Hepatocyte (in vitro differentiated cells): ENCODE data around the gene LPAR2. TPM values are rescaled to one million over a fixed set of nuclear protein-coding genes. Genes with fewer than 3 reads are reported as not detected.

ENCODE experiments used
- DNase-seq: peaks from one replicate; pipeline ENCODE4 v3.0.0-alpha.2; 2016; ENCODE audit warnings: low spot score
- H2AFZ ChIP-seq: fragments of 200-600 bp; sonication (generic); 2 replicates; pipeline ENCODE4 v1.6.0; 2016; ENCODE audit warnings: antibody characterized with exemption, mild to moderate bottlenecking
- H3K27ac ChIP-seq: fragments of 200-600 bp; sonication (generic); 2 replicates; pipeline ENCODE4 v1.5.1; 2016; ENCODE audit warnings: mild to moderate bottlenecking
- H3K27me3 ChIP-seq: fragments of 200-600 bp; sonication (generic); 2 replicates; pipeline ENCODE4 v1.6.1; 2016
- H3K36me3 ChIP-seq: fragments of 200-600 bp; sonication (generic); replicated peaks from 2 replicates; pipeline ENCODE4 v1.5.1; 2016; ENCODE audit warnings: low read depth; ENCODE audit not compliant: insufficient read depth
- H3K4me1 ChIP-seq: fragments of 200-600 bp; sonication (generic); 2 replicates; pipeline ENCODE4 v1.5.1; 2016; ENCODE audit warnings: mild to moderate bottlenecking, moderate library complexity; ENCODE audit not compliant: insufficient read depth
- H3K4me2 ChIP-seq: fragments of 200-600 bp; sonication (generic); 2 replicates; pipeline ENCODE4 v1.6.0; 2016
- H3K4me3 ChIP-seq: fragments of 200-600 bp; sonication (generic); 2 replicates; pipeline ENCODE4 v1.5.1; 2016; ENCODE audit warnings: mild to moderate bottlenecking
- H3K79me2 ChIP-seq: fragments of 200-600 bp; sonication (generic); 2 replicates; pipeline ENCODE4 v1.6.0; 2017; ENCODE audit warnings: mild to moderate bottlenecking
- H3K9me2 ChIP-seq: fragments of 200-600 bp; sonication (generic); replicated peaks from 2 replicates; pipeline ENCODE4 v1.6.0; 2017; ENCODE audit warnings: mild to moderate bottlenecking; ENCODE audit not compliant: insufficient read depth
- H3K9me3 ChIP-seq: fragments of 200-600 bp; sonication (generic); 2 replicates; pipeline ENCODE4 v1.5.1; 2016; ENCODE audit warnings: low read depth, mild to moderate bottlenecking
- H4K20me1 ChIP-seq: fragments of 200-600 bp; sonication (generic); 2 replicates; pipeline ENCODE4 v1.6.0; 2016; ENCODE audit warnings: mild to moderate bottlenecking; ENCODE audit not compliant: insufficient read depth, poor library complexity, severe bottlenecking
- EZH2 ChIP-seq: fragments of 200-600 bp; sonication (generic); IDR thresholded peaks from 2 replicates; pipeline ENCODE4 v1.6.1; 2016; ENCODE audit warnings: antibody characterized with exemption, mild to moderate bottlenecking, borderline replicate concordance
- EZH2phosphoT487 ChIP-seq: fragments of 200-600 bp; sonication (generic); IDR thresholded peaks from one replicate; pipeline ENCODE4 v1.6.1; 2018; ENCODE audit warnings: antibody characterized with exemption, mild to moderate bottlenecking, low read depth, moderate library complexity; ENCODE audit not compliant: unreplicated experiment, severe bottlenecking
- WGBS: methylation state at CpG from one replicate; pipeline ENCODE4 v1.1.6; 2016; ENCODE audit warnings: low lambda C conversion rate; ENCODE audit errors: missing lambda C conversion rate; 5-methylcytosine and 5-hydroxymethylcytosine counted together
- polyA plus RNA-seq: library from polyadenylated mRNA; unstranded; fragments of >200 nt; fragmentation: Nextera tagmentation; extraction: Ambion mirVana; gene quantifications from 2 replicates; pipeline ENCODE4 v1.2.1, GENCODE V29; 2016
- total RNA-seq: library from RNA; depleted of rRNA; stranded (reverse); fragments of >200 nt; gene quantifications from 2 replicates; pipeline ENCODE4 v1.2.3, GENCODE V29; 2014
- TF ChIP-seq, protein P1 (sequence below): fragments of 200-600 bp; sonication (generic); IDR thresholded peaks from 2 replicates; pipeline ENCODE4 v1.5.1; 2016; ENCODE audit warnings: antibody characterized with exemption, mild to moderate bottlenecking; ENCODE audit not compliant: poor library complexity

The LPAR2 gene
- total and polyA plus RNA-seq, 2 experiments from 2014 or later: 20.1 to 33.1 TPM

DNA sequence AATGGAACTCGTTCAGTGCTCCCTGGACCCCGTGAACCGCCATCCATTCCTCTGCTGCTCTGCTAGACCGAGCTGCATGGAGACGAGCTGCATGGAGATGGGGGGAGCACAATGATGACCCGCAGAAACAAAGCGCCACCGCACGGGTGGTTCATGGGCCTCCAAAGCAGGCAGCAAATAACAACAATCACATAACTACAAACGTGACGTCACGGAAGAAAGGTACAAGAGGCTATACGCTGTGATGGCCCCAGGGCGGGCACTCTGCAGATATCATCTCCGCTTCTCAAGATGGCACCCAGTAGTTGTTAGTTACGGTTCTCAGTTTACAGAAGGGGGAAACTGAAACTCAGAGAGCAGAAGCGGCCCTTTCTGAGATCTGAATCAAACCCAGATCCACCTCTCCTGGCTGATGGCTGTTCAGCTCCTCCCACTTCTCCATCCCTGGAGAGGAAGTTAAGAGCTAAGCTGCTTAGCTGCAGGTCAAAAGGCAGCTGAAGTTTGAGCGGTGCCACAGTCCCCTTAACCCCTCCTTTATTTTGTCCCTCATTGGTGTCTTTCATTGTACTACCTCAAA is 33.7 kb upstream of the LPAR2 start:
- Histone ChIP-seq H4K20me1 (peaks cover 17% of the 10 kb centered on the region), H3K4me3 (no peak overlapping the region), H3K9me2 (no peaks in the 10 kb centered on the region), H3K4me1 (peaks cover 11% of the 10 kb centered on the region), H3K79me2 (peaks cover 37% of the 10 kb centered on the region), H3K27me3 (no peaks in the 10 kb centered on the region), H3K9me3 (no peaks in the 10 kb centered on the region), H2AFZ (no peak overlapping the region), H3K27ac (no peak overlapping the region), H3K36me3 (no peaks in the 10 kb centered on the region), H3K4me2 (peak overlapping the region; percentile 95)
- DNase-seq: no peak
- 80% methylated on average over 18 of the region's 18 CpGs for WGBS
- TF ChIP-seq EZH2: no peak
- TF ChIP-seq, protein P1, sequence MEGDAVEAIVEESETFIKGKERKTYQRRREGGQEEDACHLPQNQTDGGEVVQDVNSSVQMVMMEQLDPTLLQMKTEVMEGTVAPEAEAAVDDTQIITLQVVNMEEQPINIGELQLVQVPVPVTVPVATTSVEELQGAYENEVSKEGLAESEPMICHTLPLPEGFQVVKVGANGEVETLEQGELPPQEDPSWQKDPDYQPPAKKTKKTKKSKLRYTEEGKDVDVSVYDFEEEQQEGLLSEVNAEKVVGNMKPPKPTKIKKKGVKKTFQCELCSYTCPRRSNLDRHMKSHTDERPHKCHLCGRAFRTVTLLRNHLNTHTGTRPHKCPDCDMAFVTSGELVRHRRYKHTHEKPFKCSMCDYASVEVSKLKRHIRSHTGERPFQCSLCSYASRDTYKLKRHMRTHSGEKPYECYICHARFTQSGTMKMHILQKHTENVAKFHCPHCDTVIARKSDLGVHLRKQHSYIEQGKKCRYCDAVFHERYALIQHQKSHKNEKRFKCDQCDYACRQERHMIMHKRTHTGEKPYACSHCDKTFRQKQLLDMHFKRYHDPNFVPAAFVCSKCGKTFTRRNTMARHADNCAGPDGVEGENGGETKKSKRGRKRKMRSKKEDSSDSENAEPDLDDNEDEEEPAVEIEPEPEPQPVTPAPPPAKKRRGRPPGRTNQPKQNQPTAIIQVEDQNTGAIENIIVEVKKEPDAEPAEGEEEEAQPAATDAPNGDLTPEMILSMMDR: no peak
- TF ChIP-seq EZH2phosphoT487: no peak

DNA sequence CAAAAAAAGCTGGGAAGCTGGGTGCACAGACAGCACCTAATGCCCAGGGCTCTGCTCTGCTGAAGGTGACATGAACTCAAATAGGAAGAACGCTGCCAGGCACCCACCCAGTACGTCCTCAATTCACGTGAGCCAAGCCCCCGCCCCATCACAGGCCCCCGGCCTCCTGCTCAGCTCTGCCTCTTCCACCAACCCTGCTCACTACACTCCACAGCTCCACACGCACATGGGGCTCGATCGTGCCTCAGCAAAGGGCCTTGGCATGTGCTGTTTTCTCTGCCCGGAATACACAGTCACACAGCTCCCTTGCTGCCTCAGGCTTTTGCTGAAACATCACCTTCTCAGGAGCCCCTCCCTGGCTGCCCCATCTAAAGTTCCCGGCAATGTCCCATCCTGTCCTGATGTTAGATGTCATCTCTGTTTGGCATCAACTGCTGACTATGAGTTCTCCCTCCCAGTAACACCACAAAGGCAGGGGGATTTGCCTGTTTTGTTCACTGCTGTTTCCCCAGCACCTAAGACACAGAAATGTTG is 33.2 kb upstream of the LPAR2 start:
- no peaks in the 10 kb centered on the region for H3K9me3 ChIP-seq
- H3K79me2 ChIP-seq: peaks cover 37% of the 10 kb centered on the region
- no peaks in the 10 kb centered on the region for H3K27me3 ChIP-seq
- H3K4me3 ChIP-seq: no peak overlapping the region
- H3K36me3 ChIP-seq: no peaks in the 10 kb centered on the region
- H2AFZ ChIP-seq: no peak overlapping the region
- DNase-seq: no peak
- H3K4me2 ChIP-seq: peak overlapping the region; percentile 95
- WGBS: 93% methylated on average over 10 of the region's 10 CpGs
- H3K27ac ChIP-seq: no peak overlapping the region
- H4K20me1 ChIP-seq: peaks cover 17% of the 10 kb centered on the region
- peaks cover 11% of the 10 kb centered on the region for H3K4me1 ChIP-seq
- H3K9me2 ChIP-seq: no peaks in the 10 kb centered on the region
- TF ChIP-seq, protein P1: no peak
- TF ChIP-seq EZH2phosphoT487 (no peak), EZH2 (no peak)

DNA sequence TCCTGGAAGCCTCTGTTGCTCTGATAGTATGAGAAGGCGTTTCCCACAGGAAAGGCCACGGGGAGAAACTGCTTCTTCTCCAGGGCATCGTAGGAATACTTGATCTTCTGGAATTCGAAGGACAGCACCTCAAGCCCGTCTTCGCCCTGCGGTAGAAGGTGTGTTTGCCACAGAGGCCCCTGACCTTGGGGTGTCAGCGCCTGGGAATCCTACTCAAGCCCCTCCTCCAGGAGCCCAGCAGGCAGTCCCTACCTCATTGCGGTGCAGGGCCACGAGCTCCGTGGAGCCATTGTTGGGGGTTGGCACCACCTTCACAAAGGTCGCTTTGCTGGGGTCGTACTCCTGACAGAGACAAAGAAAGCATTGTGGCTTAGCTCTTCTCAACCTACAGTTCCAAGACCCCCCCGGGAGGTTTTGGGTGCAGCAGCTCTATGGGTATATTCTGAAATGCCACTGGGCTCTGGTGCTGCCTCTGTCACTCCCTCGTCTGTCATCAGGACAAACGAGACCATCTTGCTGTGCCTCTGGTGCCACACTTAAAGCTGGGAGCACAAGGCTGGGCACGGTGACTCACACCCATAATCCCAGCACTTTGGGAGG is 31.7 kb upstream of the LPAR2 start:
- no peak overlapping the region for H3K4me3 ChIP-seq
- TF ChIP-seq EZH2 (no peak), EZH2phosphoT487 (no peak)
- TF ChIP-seq, protein P1: no peak
- H4K20me1 ChIP-seq: peaks cover 17% of the 10 kb centered on the region
- peaks cover 11% of the 10 kb centered on the region for H3K4me1 ChIP-seq
- H3K79me2 ChIP-seq: peaks cover 37% of the 10 kb centered on the region
- H3K27ac ChIP-seq: no peak overlapping the region
- DNase-seq: no peak
- no peaks in the 10 kb centered on the region for H3K9me2 ChIP-seq
- no peak overlapping the region for H2AFZ ChIP-seq
- no peaks in the 10 kb centered on the region for H3K9me3 ChIP-seq
- H3K4me2 ChIP-seq: no peak overlapping the region
- WGBS: 95% methylated on average over 17 of the region's 17 CpGs
- H3K36me3 ChIP-seq: no peaks in the 10 kb centered on the region
- H3K27me3 ChIP-seq: no peaks in the 10 kb centered on the region
